ENCODE data around the gene PHLPP1.

DNA sequence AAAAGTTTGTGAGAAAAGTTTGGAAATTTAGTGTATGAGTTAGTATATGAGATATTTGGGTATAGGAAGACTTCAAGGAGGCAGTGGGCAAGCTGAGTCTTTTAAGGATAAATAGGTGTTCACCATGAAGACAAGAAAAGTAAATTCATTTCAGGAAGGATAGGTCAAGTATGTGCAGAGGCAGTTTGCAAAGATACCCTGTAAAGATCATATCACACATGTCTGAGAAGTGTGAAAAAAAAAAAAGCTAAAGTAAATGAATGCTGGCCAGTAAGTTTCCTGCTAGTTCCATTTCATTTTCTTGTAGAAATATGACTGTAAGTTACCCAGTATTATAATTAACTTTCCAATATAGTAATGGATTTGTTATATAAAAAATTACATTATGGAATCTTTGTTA, 131.0 kb downstream of the PHLPP1 start:
- TF ChIP-seq, protein P1, sequence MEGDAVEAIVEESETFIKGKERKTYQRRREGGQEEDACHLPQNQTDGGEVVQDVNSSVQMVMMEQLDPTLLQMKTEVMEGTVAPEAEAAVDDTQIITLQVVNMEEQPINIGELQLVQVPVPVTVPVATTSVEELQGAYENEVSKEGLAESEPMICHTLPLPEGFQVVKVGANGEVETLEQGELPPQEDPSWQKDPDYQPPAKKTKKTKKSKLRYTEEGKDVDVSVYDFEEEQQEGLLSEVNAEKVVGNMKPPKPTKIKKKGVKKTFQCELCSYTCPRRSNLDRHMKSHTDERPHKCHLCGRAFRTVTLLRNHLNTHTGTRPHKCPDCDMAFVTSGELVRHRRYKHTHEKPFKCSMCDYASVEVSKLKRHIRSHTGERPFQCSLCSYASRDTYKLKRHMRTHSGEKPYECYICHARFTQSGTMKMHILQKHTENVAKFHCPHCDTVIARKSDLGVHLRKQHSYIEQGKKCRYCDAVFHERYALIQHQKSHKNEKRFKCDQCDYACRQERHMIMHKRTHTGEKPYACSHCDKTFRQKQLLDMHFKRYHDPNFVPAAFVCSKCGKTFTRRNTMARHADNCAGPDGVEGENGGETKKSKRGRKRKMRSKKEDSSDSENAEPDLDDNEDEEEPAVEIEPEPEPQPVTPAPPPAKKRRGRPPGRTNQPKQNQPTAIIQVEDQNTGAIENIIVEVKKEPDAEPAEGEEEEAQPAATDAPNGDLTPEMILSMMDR (IDR thresholded peaks at IDR 0.05; ENCODE audit: low read depth, low read length), result no peak
- no peak for TF ChIP-seq POLR2A (IDR thresholded peaks at IDR 0.05; ENCODE audit: extremely low read depth, insufficient read length)
- TF ChIP-seq, protein P2, sequence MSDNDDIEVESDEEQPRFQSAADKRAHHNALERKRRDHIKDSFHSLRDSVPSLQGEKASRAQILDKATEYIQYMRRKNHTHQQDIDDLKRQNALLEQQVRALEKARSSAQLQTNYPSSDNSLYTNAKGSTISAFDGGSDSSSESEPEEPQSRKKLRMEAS (IDR thresholded peaks at IDR 0.05; ENCODE audit: low read depth, low read length), result no peak
- no peak for TF ChIP-seq MYC (IDR thresholded peaks at IDR 0.05; ENCODE audit: low read depth, low read length)

All from NB4 (cell line).